Upper lobe of left lung (tissue), 4 donors: ENCODE results near the gene MTHFD1L.

Source experiments
- POLR2AphosphoS5 ChIP-seq, 2 donors: sonication (generic); formaldehyde crosslinking; IDR thresholded peaks; one replicate each; pipeline ENCODE4 v1.5.1; 2017; ENCODE audit warnings: antibody characterized with exemption in 2 of 2
- TF ChIP-seq, protein P1 (sequence below), 6 experiments: fragments of 450-650 bp in 4 of 6; fragments of 200-600 bp in 2 of 6; sonication (generic) in 2 of 6; IDR thresholded peaks; one replicate each; pipeline ENCODE4 v1.5.1; 2016 to 2019; ENCODE audit warnings: antibody characterized with exemption in 6 of 6

DNA sequence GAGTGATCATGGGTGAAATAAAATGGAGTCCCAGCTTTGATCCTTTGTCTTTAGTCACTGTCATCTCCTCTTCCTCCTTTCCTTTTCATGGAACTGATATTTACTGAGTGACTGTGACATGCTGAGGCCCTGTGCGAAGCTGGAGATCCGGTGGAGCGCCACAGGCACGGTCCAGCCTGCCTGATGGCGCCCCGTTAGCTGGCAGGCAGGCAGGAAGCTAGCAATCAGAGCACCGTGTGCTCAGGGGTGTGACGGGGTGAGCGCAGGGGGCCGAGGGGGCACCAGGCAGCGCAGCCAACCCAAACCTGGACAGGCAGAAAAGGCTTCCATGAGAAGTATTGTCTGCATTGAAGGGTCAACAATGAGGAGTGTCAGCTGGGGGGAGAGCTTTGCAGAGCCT is 274.0 kb downstream of the MTHFD1L start:
- TF ChIP-seq, protein P1, sequence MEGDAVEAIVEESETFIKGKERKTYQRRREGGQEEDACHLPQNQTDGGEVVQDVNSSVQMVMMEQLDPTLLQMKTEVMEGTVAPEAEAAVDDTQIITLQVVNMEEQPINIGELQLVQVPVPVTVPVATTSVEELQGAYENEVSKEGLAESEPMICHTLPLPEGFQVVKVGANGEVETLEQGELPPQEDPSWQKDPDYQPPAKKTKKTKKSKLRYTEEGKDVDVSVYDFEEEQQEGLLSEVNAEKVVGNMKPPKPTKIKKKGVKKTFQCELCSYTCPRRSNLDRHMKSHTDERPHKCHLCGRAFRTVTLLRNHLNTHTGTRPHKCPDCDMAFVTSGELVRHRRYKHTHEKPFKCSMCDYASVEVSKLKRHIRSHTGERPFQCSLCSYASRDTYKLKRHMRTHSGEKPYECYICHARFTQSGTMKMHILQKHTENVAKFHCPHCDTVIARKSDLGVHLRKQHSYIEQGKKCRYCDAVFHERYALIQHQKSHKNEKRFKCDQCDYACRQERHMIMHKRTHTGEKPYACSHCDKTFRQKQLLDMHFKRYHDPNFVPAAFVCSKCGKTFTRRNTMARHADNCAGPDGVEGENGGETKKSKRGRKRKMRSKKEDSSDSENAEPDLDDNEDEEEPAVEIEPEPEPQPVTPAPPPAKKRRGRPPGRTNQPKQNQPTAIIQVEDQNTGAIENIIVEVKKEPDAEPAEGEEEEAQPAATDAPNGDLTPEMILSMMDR (IDR thresholded peaks at IDR 0.05) = no peak
- TF ChIP-seq POLR2AphosphoS5 (IDR thresholded peaks at IDR 0.05) = no peak
